ENCODE data around the gene PACS2. TPM values are rescaled to one million over a fixed set of nuclear protein-coding genes. Genes with fewer than 3 reads are reported as not detected.
"Not testable (repeated sequence)": the region's sequence is repeated elsewhere in the genome, so short reads cannot be mapped to it uniquely, and the experiment has no call there.

The PACS2 gene
- total RNA-seq, 1 donor from 2014 or later = 64.0 TPM

- intact Hi-C loops (cut with micrococcal nuclease) = no loop called here
- Histone ChIP-seq H3K27ac (replicated peaks) (peak overlapping the region; percentile 81), H3K36me3 (no peaks in the 10 kb centered on the region), H3K9me3 (replicated peaks) (no peaks in the 10 kb centered on the region), H3K4me3 (no peak overlapping the region), H3K4me1 (peaks cover 38% of the 10 kb centered on the region), H3K27me3 (ENCODE audit: low read depth) (no peaks in the 10 kb centered on the region)
- DNase-seq = no peak
- no peak for TF ChIP-seq CTCF (IDR thresholded peaks at IDR 0.05; ENCODE audit: borderline replicate concordance)
These were observed 21.5 kb upstream of the PACS2 start for GRCh38 chr14:105292826-105293711.

GRCh38 chr14:105294142-105294597 is 20.4 kb upstream of the PACS2 start:
- TF ChIP-seq CTCF (IDR thresholded peaks at IDR 0.05; ENCODE audit: borderline replicate concordance) = peak; percentile 25
- no peak overlapping the region for H3K4me3 ChIP-seq
- H3K9me3 ChIP-seq (replicated peaks) = no peaks in the 10 kb centered on the region
- no peaks in the 10 kb centered on the region for H3K27me3 ChIP-seq (ENCODE audit: low read depth)
- peak; percentile 82 for DNase-seq
- intact Hi-C loops (cut with micrococcal nuclease) = no loop called here
- H3K27ac ChIP-seq (replicated peaks) = peak overlapping the region; percentile 81
- H3K36me3 ChIP-seq = no peaks in the 10 kb centered on the region
- peaks cover 49% of the 10 kb centered on the region for H3K4me1 ChIP-seq

GRCh38 chr14:105297311-105297710 is 17.2 kb upstream of the PACS2 start:
- H3K27ac ChIP-seq (replicated peaks); intact Hi-C loops (cut with micrococcal nuclease); H3K9me3 ChIP-seq (replicated peaks); H3K27me3 ChIP-seq (ENCODE audit: low read depth); H3K36me3 ChIP-seq; DNase-seq; H3K4me3 ChIP-seq: not testable (repeated sequence)
- H3K4me1 ChIP-seq = peaks cover 62% of the 10 kb centered on the region

GRCh38 chr14:105299654-105300541 is 14.7 kb upstream of the PACS2 start:
- intact Hi-C loops (cut with micrococcal nuclease) = no loop called here
- DNase-seq = no peak

GRCh38 chr14:105300542-105301102 is 13.9 kb upstream of the PACS2 start, which contains the start of gene BRF1:
BRF1 (minus strand) TSS chr14:105301001; CDS start chr14:105300629, 372 bp downstream.
- Histone ChIP-seq H3K4me1 (peaks cover 30% of the 10 kb centered on the region), H3K27ac (replicated peaks) (peak within 1 kb of the TSS; percentile 98), H3K36me3 (no peaks in the 10 kb centered on the region), H3K27me3 (ENCODE audit: low read depth) (no peaks in the 10 kb centered on the region), H3K4me3 (peak within 1 kb of the TSS; percentile 85), H3K9me3 (replicated peaks) (no peaks in the 10 kb centered on the region)
- no peak for TF ChIP-seq CTCF (IDR thresholded peaks at IDR 0.05; ENCODE audit: borderline replicate concordance)
- intact Hi-C loops (cut with micrococcal nuclease) = no loop called here
- peak; percentile 95 for DNase-seq

More at GRCh38 chr14:105299654-105300541, 14.7 kb upstream of the PACS2 start:
- H3K4me3 ChIP-seq = peak overlapping the region; percentile 85
- no peaks in the 10 kb centered on the region for H3K27me3 ChIP-seq (ENCODE audit: low read depth)
- no peaks in the 10 kb centered on the region for H3K9me3 ChIP-seq (replicated peaks)
- no peak for TF ChIP-seq CTCF (IDR thresholded peaks at IDR 0.05; ENCODE audit: borderline replicate concordance)
- H3K27ac ChIP-seq (replicated peaks) = peak overlapping the region; percentile 98
- no peaks in the 10 kb centered on the region for H3K36me3 ChIP-seq
- peaks cover 36% of the 10 kb centered on the region for H3K4me1 ChIP-seq
